GM19043 (cell line): Measurements from ENCODE around the gene ZNF652.
"Not testable (repeated sequence)": the region's sequence is repeated elsewhere in the genome, so short reads cannot be mapped to it uniquely, and the experiment has no call there.

Experiments used
- ATAC-seq: cut with Tn5 transposase; IDR thresholded peaks from one replicate; pipeline ENCODE4 v1.9.1; 2021; ENCODE audit warnings: low read depth; ENCODE audit not compliant: unreplicated experiment

Gene ZNF652

DNA sequence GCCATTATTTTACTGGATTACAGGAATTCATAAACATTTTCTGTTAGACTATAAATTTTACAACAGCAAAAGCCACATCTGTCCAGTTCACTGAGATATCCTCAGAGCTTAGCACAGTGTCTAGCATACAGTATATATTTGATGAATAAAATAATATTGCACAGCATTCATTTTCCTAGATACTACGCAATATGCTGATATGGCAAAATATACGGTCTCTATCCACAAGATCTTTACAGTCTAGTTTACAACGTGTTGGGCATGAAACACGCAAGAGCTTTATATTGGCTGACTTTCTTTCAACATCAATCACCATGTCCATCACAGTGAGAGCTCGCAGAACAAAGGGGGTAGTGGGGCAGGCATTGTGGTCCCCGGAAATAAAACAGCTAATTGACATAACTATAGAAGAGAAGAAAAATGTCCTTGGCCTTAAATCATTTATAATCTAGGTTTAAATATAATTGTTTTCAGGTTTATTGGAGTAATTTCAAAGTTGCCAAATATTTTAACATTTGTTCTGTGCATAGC, 43.5 kb downstream of the ZNF652 start:
- ATAC-seq = no peak

DNA sequence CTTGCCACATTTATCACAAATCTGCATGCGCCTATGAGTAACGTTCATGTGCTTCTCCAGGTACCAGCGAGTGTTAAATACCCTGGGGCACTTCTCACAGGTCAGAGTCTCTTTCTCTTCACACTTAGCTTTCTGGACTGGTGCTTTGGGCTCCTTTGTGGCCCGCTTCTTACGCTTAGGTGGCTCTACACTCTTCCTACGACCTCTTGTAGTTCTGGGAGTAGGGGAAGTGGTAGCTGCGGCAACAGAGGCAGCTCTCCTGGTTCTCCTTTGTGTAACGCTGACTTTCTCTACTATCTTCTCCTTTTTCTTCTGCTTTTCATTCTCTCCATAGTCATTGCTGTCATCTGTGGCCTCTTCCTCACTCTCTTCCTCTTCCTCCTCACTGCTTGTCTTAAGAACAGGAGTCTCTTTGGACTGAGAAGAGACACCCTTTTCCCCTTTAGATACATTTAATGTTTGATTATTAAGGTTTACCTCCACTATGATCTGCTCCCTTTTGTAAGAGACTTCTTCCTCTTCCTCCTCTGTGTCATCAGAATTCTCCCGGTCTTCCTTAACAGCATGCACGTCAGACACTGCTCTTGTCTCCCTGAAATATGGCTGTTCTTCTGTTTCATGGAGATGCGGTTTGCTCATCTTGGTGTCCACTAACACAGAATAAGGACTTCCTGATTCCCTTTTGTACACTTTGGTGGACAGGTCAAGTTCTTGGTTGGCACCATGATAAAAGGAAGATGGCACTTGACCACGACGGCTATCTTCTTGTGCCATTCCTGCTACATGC, 45.0 kb downstream of the ZNF652 start:
- no peak for ATAC-seq

DNA sequence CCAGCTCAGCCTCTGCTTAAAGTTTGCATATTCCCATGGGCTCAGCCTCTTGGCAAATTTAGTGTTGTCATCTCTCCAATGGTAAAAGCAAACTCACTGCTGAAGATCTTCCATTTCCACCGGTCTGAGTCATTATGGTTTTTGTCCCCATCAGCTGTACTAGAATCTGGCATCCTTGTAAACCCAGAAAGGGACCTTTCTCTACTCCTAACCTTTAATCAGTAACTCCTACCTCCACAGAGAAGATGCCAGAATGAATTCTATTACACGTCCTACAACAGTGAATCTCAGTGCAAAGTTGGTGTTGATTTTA, 45.8 kb downstream of the ZNF652 start:
- ATAC-seq = no peak

DNA sequence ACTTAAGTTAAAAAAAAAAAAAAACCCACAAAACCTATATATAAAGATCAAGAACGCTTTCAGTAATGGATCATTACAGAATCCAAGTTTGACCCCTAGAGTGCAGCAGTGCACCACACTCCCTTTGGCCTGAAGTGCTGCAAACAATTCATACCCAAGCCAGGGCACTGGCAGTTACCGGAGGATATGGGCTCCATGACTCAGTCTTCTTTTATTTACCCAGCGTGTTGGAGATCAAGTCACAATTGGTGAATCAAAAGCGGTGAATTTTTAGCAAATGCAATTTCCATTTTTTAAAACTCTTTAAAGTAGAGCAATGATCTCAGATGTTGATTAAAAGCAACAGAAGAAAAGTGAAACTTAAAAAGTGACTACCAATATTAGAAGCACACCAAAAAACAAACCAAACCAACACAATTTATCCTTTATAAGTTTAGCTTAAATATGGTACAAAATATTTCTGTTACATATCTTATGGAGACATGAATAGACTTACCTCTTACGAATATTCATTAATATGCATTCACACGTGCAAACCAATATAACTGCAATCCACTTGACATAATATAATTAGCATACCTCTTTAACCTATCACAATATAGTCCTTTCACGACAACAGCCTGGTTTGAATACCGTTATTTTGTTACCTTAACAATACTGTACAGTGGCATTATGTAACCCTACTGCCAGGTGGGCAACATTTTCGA, 46.3 kb downstream of the ZNF652 start:
- ATAC-seq = no peak

DNA sequence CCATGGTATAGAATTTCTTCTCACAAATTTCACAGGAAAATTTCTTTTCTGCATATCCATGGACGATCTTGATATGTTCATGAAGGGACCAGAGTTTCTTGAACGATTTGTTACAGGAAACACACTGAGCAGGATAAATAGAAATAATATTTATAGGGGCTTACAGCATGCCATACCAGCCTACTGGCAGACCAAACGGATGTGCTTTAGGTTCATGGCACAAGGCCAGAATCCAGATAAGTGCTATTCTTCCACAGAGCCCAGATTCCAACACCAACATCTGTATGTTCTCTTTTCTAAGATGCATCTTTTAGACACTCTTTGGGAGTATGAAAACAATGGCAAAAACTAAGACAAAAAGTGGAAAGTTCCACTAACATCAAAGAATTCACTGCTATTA, 49.3 kb downstream of the ZNF652 start:
- ATAC-seq = no peak

DNA sequence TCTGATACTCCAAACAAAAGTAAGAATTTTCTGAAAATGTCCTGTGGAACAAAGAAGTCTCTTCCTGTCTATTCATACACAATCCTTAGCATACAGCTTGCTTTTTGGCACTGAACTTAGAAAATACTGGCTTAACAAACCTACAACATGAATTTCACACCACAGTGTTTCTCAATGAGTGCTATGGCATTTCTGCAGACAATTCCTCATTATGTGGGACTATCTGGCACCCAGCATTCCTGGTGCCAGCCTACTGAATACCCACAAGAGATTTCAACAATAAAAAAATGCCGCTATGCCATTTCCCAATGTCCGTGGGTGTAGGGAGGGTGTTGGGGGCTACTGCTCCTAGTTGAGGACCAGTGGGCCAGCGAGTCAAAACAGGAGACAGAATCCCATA, 62.1 kb downstream of the ZNF652 start:
- no peak for ATAC-seq

DNA sequence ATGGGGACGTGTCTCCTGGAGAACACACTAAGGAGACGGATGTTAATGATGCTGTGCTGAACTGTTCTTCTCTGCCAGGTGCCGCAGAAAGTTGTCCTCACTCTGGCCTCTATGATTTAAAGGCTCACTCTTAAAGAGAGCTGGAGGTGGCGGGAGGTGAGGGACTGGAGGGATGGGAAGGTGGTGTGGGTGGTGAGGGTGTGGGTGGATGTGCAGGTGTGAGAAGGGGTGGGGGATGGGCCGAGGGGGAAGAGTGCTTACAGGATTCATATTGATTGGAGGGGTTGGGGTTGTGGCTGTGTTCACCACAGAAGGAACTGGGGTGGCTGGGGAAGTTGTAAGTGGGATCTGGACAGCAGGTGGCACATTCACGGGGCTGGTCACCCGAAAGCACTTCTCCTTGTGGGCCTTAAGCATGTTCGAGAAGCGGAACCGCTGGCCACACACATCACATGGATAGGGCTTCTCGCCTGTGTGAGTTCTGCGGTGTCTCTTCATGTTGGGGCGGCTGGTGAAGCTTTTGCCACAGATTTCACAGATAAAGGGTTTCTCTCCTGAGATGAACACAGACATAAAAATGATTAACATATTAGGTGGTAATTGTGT, 63.6 kb downstream of the ZNF652 start:
- ATAC-seq = no peak

DNA sequence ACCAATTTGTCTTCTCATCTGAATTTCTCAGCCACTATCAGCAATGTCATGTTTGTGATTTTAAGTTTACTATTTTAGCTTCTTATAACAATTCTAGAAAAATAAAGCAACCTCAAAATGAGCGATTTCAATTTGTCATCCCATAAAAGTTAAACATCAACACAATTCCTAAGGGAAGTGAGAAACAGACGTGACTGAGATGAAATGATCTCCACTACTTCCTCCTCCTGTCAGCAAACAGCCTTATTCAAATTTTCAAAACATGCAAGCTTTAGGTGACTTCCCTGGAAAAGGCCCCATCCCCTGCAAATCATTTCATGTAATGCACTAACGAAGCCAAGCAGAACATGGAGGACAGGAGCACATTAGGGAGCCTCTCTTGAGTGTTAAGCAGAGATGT, 64.9 kb downstream of the ZNF652 start:
- no peak for ATAC-seq

DNA sequence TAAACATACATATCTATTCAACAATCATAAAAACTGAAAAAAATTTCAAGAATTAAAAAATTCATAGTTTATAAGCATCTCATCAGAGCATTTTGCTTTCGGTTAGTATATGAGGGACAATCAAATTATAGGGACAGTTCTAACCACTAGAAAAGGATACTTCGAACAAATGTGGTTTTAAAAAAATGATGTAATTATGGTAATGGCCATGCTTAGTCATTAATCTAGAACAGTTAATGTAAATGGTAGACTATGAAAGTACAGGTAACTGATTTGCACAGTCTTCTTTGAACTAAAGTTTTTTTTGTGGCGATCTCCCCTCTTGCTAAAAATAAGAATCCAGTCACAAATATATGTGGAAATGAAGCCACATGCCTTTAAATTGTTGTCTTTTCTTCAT, 67.9 kb downstream of the ZNF652 start:
- no peak for ATAC-seq

DNA sequence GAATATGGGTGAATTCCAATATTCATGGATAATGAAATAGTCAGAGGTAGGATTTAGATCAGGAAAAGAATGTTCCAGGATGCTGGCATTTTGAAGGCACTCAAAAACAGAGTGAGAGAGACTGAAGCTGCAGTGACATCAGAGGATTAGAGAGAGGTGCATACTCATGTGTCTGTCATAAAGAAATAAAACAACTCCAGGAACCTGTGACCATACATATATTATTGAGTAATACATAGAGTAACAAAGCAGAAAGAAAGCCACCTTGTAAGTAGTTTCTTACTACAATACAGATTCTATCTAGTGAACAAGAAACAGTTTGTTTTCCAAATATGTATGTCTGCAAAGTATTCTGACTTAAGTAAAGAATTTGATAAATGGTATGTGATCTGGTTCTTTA, 69.1 kb downstream of the ZNF652 start:
- no peak for ATAC-seq

DNA sequence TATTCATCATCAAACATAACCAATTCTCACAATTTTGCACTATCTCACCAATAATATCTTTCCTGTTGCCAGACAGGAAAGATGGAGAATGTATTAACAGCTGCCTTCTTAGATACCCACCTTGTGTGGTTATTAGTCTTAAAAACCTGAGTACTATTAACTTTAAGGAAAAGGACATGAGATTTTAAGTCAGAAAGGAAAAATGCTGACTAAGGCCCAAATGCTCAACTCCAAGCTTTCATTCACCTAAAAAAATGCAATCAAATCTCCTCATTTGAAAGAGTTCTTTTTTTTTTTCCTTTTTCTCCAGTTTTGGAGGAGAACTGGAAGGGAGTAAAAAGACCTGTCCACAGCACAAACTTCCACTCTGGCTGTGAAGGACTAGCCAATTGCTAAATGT, 70.1 kb downstream of the ZNF652 start:
- ATAC-seq = no peak

DNA sequence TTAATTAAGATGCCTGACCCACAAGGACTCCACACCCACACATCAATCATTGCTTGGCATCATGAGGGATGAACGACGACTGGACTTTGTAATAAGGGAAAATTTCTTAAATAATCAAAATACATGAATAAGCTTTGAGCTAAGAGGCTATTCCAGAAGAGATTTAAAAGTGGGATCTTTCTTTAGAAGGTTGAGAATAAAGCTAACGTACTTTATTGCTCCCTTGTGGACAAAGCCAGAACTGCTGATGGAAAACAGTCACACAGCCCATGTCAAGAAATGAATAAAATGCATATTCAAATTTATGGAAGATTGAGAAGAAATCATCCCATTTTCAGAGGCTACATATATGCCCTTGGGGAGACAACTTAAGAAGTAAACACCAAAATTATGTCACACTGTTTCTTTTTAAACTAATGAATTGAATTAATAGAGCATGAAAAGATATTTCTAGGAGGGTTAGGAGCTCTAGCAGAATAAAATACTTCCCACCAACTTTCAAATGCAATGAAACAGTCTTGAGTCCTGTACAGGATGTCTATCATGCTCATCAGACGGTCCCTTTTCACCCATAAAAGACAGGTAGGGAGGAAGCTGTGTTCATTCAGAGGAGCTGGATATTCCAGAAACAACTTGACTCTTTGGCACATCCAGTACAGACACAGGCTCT, 71.2 kb downstream of the ZNF652 start:
- ATAC-seq = no peak

DNA sequence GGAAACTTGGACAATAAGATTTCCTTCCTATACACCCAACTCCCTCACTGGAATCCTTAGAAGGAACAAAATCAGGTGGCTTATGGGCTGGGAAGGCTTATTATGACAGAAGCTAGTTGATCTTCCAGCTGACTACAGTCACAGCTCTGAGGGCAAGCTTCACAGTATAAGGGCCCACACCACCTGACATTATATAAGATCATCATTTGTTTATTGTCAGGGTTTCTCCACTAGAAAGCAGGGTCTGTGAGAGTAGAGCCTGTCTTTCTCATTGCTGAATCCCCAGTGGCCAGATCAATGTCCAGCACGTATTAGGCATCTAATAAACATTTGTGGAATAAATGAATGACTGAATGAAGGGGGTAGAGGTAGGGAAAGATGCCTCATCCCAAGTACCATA, 73.7 kb downstream of the ZNF652 start:
- no peak for ATAC-seq

DNA sequence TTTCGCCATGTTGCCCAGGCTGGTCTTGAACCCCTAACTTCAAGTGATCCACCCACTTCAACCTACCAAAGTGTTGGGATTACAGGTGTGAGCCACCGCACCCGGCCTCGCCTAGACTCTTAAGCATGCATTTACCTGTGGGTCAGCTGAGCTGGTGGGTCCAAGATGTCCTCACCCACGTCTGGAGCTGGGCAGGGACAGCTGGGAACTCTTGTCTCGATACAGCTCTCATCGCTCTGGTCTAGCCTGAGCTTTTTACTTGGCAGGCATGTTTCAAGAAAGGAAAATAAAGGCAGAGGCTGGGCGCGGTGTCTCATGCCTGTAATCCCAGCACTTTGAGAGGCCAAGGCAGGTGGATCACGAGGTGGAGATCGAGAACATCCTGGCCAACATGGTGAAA, 74.6 kb downstream of the ZNF652 start:
- no peak for ATAC-seq

DNA sequence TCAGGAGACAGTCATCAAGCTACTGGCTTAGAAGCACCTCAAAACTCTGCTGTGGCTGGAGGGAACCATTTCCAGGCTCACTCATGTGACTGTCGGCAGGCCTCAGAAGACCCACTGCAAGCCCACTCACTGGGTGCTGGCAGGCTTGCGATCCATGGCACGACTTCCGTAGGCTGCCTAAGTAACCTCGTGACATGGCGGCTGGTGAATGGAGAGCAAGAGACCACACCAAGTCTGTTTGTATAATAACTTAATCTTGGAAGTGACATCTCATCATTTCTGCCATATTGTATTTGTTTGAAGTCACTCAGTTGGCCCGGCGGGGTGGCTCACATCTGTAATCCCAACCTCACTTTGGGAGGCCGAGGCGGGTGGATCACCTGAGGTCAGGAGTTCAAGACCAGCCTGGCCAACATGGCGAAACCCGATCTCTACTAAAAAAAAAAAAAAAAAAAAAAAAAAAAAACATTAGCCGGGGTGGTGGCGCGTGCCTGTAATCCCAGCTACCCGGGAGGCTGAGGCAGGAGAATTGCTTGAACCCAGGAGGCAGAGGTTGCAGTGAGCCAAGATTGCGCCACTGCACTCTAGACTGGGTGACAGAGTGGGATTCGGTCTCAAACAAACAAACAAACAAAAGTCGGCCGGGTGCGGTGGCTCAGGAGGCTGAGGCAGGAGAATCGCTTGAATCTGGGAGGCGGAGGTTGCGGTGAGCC, 75.6 kb downstream of the ZNF652 start:
- ATAC-seq = not testable (repeated sequence)

DNA sequence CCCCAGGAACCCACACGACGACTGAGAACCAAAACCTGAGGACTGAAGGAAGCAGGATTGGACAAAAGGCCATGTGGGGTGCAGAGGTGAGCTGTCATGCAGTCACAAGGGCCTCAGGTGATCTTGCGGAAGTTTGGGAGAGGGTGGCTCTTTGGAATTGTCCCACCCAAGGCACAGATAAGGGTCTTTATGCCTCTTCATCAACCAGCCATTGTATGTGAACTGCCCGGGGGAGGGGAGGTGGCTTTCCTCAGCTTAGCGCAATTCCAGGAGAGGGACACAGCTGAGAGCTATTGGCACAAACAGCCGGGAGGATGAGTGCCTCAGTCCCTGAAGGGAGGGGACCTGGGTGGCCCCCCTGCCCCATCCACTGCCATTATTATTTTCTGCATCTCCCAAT, 76.3 kb downstream of the ZNF652 start:
- ATAC-seq = no peak

DNA sequence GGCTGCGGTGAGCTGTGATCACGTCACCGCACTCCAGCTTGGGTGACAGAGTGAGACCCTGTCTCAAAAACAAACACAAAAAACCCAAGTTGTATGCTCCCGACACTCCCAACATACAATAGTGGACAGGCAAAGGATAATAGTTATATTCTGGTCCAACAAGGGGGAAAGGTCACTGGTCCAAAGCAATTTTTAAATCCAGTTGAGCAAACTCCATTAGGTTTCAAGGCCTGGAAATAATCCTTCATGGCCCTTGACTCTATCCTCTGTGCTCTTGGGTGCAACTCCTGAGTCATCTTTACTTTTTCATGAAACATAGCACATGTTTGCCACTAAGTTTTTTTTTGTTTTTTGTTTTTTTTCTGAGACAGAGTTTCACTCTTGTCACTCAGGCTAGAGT, 81.1 kb downstream of the ZNF652 start:
- ATAC-seq = no peak

DNA sequence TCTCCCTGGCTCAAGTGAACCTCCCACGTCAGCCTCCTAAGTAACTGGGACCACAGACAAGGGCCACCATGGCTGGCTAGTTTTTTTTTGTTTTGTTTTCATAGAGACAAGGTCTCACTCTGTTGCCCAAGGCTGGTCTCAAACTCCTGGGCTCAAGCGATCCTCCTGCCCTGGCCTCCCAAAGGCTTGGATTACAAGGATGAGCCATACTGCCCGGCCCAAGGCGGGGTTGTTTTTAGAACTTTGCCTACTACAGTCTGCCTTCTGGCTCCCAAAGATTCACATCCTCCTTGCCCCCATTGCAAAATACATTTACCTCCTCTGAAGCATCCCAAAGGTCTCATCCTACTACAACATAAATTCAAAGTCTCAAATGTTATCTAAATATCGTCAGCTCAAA, 82.0 kb downstream of the ZNF652 start:
- no peak for ATAC-seq

DNA sequence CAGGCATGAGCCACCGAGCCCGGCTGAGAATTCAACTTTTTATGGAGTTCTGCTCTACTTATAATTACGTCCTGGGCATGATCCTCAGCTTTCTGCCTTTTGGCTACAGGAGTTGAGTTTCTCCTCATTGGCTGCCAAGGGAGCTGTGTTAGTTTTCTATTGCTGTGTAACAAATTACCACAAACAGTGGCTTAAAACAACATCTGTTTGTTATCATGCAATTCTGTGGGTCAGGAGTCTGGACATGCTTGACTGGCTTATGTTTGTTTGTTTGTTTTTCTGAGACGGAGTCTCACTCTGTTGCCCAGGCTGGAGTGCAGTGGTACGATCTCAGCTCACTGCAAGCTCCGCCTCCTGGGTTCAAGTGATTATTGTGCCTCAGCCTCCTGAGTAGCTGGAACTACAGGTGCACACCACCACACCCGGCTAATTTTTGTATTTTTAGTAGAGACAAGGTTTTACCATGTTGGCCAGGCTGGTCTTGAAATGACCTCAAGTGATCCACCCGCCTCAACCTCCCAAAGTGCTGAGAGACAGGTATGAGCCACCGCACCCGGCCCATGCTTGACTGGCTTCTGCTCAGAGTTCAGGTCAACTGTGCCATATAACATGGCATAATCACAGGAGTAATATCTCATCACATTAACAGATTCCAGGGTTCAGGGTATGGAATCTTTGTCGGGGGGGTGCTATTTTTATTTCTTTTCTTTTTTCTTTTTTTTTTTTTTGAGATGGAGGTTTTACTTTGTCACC, 82.6 kb downstream of the ZNF652 start:
- not testable (repeated sequence) for ATAC-seq

DNA sequence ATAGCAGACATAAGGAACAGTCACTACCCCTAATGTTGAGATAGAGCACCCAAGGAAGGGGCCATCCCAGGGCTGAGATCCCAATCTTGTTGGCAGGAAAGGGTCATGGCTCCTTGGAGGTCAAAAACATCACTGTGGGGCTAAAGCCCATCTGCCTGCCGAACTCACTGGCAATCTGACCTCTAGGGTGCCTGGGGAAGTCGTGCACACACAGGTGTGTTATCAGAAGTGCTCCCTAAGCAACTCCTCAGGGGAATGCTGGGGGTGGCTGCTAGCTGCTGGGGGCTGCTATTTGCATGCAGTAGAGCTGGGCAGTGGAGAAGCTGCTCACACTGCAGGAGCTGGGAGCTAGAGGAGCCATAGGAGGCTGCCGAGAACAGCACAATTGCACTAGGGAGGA, 84.0 kb downstream of the ZNF652 start:
- no peak for ATAC-seq
